Stomach (tissue), 4 donors: Measurements from ENCODE around the gene GFER.

Experiments used
- POLR2A ChIP-seq, 4 donors: fragments of 450-650 bp; IDR thresholded peaks; one replicate each; pipeline ENCODE4 v1.6.1; 2016; ENCODE audit warnings: antibody characterized with exemption in 4 of 4, control low read depth in 2 of 4, mild to moderate bottlenecking in 1 of 4, moderate library complexity in 1 of 4
- POLR2AphosphoS5 ChIP-seq, 3 donors: sonication (generic); formaldehyde crosslinking; IDR thresholded peaks; one replicate each; pipeline ENCODE4 v1.6.1; 2016; ENCODE audit warnings: antibody characterized with exemption in 3 of 3
- TF ChIP-seq, protein P1 (sequence below), 7 experiments: fragments of 450-650 bp in 4 of 7; fragments of 200-600 bp in 3 of 7; sonication (generic) in 3 of 7; IDR thresholded peaks; one replicate each; pipeline ENCODE4 v1.5.1; 2016 to 2019; ENCODE audit warnings: antibody characterized with exemption in 7 of 7, control low read depth in 2 of 7, mild to moderate bottlenecking in 1 of 7

- TF ChIP-seq, protein P1, sequence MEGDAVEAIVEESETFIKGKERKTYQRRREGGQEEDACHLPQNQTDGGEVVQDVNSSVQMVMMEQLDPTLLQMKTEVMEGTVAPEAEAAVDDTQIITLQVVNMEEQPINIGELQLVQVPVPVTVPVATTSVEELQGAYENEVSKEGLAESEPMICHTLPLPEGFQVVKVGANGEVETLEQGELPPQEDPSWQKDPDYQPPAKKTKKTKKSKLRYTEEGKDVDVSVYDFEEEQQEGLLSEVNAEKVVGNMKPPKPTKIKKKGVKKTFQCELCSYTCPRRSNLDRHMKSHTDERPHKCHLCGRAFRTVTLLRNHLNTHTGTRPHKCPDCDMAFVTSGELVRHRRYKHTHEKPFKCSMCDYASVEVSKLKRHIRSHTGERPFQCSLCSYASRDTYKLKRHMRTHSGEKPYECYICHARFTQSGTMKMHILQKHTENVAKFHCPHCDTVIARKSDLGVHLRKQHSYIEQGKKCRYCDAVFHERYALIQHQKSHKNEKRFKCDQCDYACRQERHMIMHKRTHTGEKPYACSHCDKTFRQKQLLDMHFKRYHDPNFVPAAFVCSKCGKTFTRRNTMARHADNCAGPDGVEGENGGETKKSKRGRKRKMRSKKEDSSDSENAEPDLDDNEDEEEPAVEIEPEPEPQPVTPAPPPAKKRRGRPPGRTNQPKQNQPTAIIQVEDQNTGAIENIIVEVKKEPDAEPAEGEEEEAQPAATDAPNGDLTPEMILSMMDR (IDR thresholded peaks at IDR 0.05) = no peak
- TF ChIP-seq POLR2A (IDR thresholded peaks at IDR 0.05) = no peak
- no peak for TF ChIP-seq POLR2AphosphoS5 (IDR thresholded peaks at IDR 0.05)
Measured at GRCh38 chr16:1968146-1968953, 15.6 kb upstream of the GFER start.
